ENCODE data around the gene AEBP2. TPM values are rescaled to one million over a fixed set of nuclear protein-coding genes. Genes with fewer than 3 reads are reported as not detected.

Gene AEBP2
- total and polyA plus RNA-seq, 7 donors, result 5.3 to 24.6 (median 21.6) TPM

DNA sequence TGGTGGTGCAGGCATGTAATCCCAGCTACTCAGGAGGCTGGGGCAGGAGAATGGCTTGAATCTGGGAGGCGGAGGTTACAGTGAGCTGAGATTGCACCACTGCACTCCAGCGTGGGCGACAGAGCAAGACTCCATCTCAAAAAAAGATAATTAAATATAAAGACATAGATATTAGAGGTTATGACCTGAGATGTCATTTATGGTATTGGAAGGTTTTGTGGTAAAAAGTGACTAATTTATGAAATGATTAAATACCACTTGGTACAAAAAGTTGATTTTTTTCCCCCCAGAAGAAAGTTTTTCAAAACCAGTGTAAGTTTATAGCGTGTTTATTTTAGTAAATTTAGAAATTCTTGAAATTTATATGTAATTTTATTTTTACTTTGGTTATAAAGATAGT, 4.3 kb downstream of the AEBP2 start:
- peaks cover 29% of the 10 kb centered on the region for H3K4me1 ChIP-seq
- intact Hi-C loops (cut with DNase I), result no loop called here
- TF ChIP-seq, protein P1, sequence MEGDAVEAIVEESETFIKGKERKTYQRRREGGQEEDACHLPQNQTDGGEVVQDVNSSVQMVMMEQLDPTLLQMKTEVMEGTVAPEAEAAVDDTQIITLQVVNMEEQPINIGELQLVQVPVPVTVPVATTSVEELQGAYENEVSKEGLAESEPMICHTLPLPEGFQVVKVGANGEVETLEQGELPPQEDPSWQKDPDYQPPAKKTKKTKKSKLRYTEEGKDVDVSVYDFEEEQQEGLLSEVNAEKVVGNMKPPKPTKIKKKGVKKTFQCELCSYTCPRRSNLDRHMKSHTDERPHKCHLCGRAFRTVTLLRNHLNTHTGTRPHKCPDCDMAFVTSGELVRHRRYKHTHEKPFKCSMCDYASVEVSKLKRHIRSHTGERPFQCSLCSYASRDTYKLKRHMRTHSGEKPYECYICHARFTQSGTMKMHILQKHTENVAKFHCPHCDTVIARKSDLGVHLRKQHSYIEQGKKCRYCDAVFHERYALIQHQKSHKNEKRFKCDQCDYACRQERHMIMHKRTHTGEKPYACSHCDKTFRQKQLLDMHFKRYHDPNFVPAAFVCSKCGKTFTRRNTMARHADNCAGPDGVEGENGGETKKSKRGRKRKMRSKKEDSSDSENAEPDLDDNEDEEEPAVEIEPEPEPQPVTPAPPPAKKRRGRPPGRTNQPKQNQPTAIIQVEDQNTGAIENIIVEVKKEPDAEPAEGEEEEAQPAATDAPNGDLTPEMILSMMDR (IDR thresholded peaks at IDR 0.05), result no peak
- no peaks in the 10 kb centered on the region for H3K9me3 ChIP-seq
- H3K27ac ChIP-seq, result no peak overlapping the region
- ATAC-seq (no peak), DNase-seq (no peak)
- H3K27me3 ChIP-seq (ENCODE audit: insufficient read depth in 3 of 3, low read length in 2 of 3), result no peaks in the 10 kb centered on the region
- no peak overlapping the region for H3K4me3 ChIP-seq
- WGBS, 3 donors, result 93 to 98% (median 97%) methylated on average over 4 of the region's 4 CpGs
- H3K36me3 ChIP-seq (ENCODE audit: insufficient read depth in 1 of 2, low read depth in 1 of 2), result peaks cover 0 to 7% of the 10 kb centered on the region in 2 donors

DNA sequence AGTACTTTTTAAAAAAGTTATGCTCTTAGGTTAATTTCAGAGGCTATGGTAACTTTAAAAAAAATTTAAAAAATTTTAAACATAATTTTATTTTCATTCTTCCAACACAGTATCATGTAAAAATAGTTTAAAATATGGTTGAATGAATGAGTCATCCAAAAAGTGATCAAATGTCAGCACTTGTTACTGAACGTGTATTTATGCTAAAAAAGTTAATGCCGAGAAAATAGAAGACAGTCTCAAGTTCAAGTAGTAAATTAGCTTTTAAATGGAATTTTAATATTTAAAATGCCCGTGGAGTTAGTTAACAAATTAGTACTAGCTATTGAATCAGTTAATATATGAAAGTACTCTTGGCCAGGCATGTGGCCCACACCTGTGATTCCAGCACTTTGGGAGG, 4.8 kb downstream of the AEBP2 start:
- ATAC-seq, result no peak
- Histone ChIP-seq H3K4me1 (peaks cover 29% of the 10 kb centered on the region), H3K27ac (no peak overlapping the region), H3K27me3 (ENCODE audit: insufficient read depth in 3 of 3, low read length in 2 of 3) (no peaks in the 10 kb centered on the region), H3K9me3 (no peaks in the 10 kb centered on the region), H3K4me3 (peak overlapping the region; percentile 5), H3K36me3 (ENCODE audit: insufficient read depth in 1 of 2, low read depth in 1 of 2) (peaks cover 0 to 7% of the 10 kb centered on the region in 2 donors)
- TF ChIP-seq, protein P1 (IDR thresholded peaks at IDR 0.05), result no peak
- no peak for DNase-seq
- intact Hi-C loops (cut with DNase I), result no loop called here
- WGBS, 3 donors, result 30 to 43% (median 34%) methylated on average over 3 of the region's 3 CpGs

DNA sequence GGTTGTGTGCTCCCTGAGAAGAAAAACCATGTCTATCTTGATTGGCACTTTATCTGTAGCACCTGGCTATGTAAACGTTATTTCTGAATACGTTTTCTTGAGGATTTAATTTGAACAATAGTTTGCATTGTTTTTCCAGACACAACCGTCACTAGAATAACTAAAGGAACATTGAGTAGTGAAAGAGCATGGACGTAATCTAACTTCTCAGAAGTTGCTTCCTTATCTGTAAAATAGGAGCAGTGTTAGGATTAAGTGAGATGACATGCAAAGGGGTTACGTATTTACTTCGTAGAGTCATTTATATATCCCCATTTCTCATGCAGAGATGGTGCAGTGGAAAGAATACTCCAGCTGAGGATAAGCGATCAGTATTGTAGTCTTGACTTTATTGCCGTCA, 8.1 kb downstream of the AEBP2 start:
- DNase-seq, result no peak
- WGBS, 3 donors, result 73 to 77% (median 75%) methylated on average over 8 of the region's 8 CpGs
- TF ChIP-seq, protein P1 (IDR thresholded peaks at IDR 0.05), result no peak
- no peak overlapping the region for H3K27ac ChIP-seq
- H3K9me3 ChIP-seq, result no peaks in the 10 kb centered on the region
- H3K4me3 ChIP-seq, result no peak overlapping the region
- H3K27me3 ChIP-seq (ENCODE audit: insufficient read depth in 3 of 3, low read length in 2 of 3), result no peaks in the 10 kb centered on the region
- ATAC-seq, result no peak
- H3K36me3 ChIP-seq (ENCODE audit: insufficient read depth in 1 of 2, low read depth in 1 of 2), result peaks cover 0 to 7% of the 10 kb centered on the region in 2 donors
- peaks cover 31% of the 10 kb centered on the region for H3K4me1 ChIP-seq
- intact Hi-C loops (cut with DNase I), result no loop called here

DNA sequence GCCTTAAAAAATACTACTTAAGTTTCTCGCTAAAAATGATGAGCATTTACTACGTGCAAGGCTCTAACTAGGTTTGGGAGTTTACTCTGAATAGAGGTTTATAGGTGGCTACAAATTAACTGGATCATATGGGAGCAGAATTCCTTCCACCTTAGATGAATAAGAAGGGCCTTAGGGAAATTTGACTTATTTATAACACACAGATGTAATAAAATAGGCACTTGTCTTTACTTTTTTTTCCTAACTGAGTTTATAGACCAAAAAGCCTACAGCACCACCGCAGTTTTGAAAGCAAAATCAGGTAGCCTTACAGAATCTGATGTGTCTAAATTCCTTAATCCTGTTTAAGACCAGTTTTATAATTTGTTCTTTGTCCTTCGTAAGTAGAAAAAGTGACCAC, 10.5 kb downstream of the AEBP2 start:
- TF ChIP-seq, protein P1 (IDR thresholded peaks at IDR 0.05), result no peak
- Histone ChIP-seq H3K36me3 (ENCODE audit: insufficient read depth in 1 of 2, low read depth in 1 of 2) (no peaks in the 10 kb centered on the region), H3K27me3 (ENCODE audit: insufficient read depth in 3 of 3, low read length in 2 of 3) (no peaks in the 10 kb centered on the region), H3K4me1 (peaks cover 19% of the 10 kb centered on the region), H3K27ac (no peak overlapping the region), H3K4me3 (no peak overlapping the region), H3K9me3 (no peaks in the 10 kb centered on the region)
- ATAC-seq (no peak), DNase-seq (no peak)
- intact Hi-C loops (cut with DNase I), result no loop called here
- 56 to 65% (median 59%) methylated on average over 4 of the region's 4 CpGs for WGBS, 3 donors

DNA sequence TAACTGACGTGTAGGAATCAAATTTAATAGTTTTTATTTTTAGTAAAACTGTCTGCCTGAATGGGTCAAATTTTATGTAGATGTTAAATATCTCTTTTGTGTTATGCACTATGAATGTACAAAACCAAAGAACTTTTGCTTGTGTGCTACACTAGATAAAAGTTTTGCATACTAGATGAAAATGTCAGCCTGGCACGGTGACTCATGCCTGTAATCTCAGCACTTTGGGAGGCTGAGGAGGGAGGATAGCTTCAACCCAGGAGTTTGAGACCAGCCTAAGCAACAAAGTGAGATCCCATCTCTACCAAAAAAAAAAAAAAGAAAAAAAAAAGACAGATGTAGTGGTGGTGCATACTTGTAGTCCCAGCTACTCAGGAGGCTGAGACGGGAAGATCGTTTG, 11.1 kb downstream of the AEBP2 start:
- H3K9me3 ChIP-seq, result no peaks in the 10 kb centered on the region
- no peak for ATAC-seq
- WGBS, 3 donors, result 58 to 78% (median 69%) methylated on average over 4 of the region's 4 CpGs
- no peak overlapping the region for H3K27ac ChIP-seq
- TF ChIP-seq, protein P1 (IDR thresholded peaks at IDR 0.05), result no peak
- peaks cover 21% of the 10 kb centered on the region for H3K4me1 ChIP-seq
- no peak for DNase-seq
- intact Hi-C loops (cut with DNase I), result no loop called here
- H3K4me3 ChIP-seq, result no peak overlapping the region
- no peaks in the 10 kb centered on the region for H3K27me3 ChIP-seq (ENCODE audit: insufficient read depth in 3 of 3, low read length in 2 of 3)
- H3K36me3 ChIP-seq (ENCODE audit: insufficient read depth in 1 of 2, low read depth in 1 of 2), result no peaks in the 10 kb centered on the region

All from psoas muscle (tissue), 8 donors.